BLaER1 treated with 17β-estradiol and CSF1 and Interleukin-3, amounts not matched to agents 10 nM and 100 nM (cell line): ENCODE data around the gene PPP2R2C.

ENCODE experiments used
- H3K27ac ChIP-seq, 11 experiments: shearing (Covaris generic); formaldehyde crosslinking; 2 replicates each; pipeline ENCODE4 v1.8.1; 2022
- H3K27me3 ChIP-seq, 11 experiments: shearing (Covaris generic); formaldehyde crosslinking; 2 replicates each; pipeline ENCODE4 v1.8.1; 2022
- H3K36me3 ChIP-seq, 11 experiments: shearing (Covaris generic); formaldehyde crosslinking; 2 replicates each; pipeline ENCODE4 v1.8.1; 2022
- H3K4me1 ChIP-seq, 10 experiments: shearing (Covaris generic); formaldehyde crosslinking; 2 replicates each; pipeline ENCODE4 v1.8.1; 2022
- H3K4me2 ChIP-seq, 11 experiments: shearing (Covaris generic); formaldehyde crosslinking; 2 replicates each; pipeline ENCODE4 v1.8.1; 2022
- H3K4me3 ChIP-seq, 10 experiments: shearing (Covaris generic); formaldehyde crosslinking; 2 replicates each; pipeline ENCODE4 v1.8.1; 2022
- H3K9ac ChIP-seq, 11 experiments: shearing (Covaris generic); formaldehyde crosslinking; 2 replicates each; pipeline ENCODE4 v1.8.1; 2022
- H3K9me3 ChIP-seq, 11 experiments: shearing (Covaris generic); formaldehyde crosslinking; replicated peaks in 1 of 11; 2 replicates each; pipeline ENCODE4 v1.8.1; 2022
- H4K20me1 ChIP-seq, 11 experiments: shearing (Covaris generic); formaldehyde crosslinking; 2 replicates each; pipeline ENCODE4 v1.8.1; 2022
- Cebpa-rat ChIP-seq, 11 experiments: shearing (Covaris generic); IDR thresholded peaks; 2 replicates each; pipeline ENCODE4 v1.8.1; 2022

Gene PPP2R2C

GRCh38 chr4:6443035-6444023 is 29.1 kb downstream of the PPP2R2C start:
- H3K9ac ChIP-seq: no peak overlapping the region
- TF ChIP-seq Cebpa-rat (IDR thresholded peaks at IDR 0.05): no peak
- H3K27ac ChIP-seq: peak overlapping the region in 1 of 11 experiments; percentile 25; a peak in 1 of 22 replicates
- no peaks in the 10 kb centered on the region; a peak in 1 of 22 replicates for H3K9me3 ChIP-seq
- H3K36me3 ChIP-seq: no peaks in the 10 kb centered on the region
- peak overlapping the region in 7 of 11 experiments; percentile 27 to 73 (median 38); a peak in 14 of 22 replicates for H3K4me2 ChIP-seq
- H4K20me1 ChIP-seq: peaks cover 0 to 5% (median 0%) of the 10 kb centered on the region in 11 experiments; a peak in 3 of 22 replicates
- peaks cover 43 to 75% (median 57%) of the 10 kb centered on the region in 10 experiments for H3K4me1 ChIP-seq
- H3K4me3 ChIP-seq: no peak overlapping the region
- peaks cover 0 to 9% (median 7%) of the 10 kb centered on the region in 11 experiments; a peak in 12 of 22 replicates for H3K27me3 ChIP-seq

GRCh38 chr4:6442555-6442954 is 29.9 kb downstream of the PPP2R2C start:
- H3K9ac ChIP-seq: no peak overlapping the region
- no peaks in the 10 kb centered on the region; a peak in 1 of 22 replicates for H3K9me3 ChIP-seq
- peaks cover 36 to 67% (median 49%) of the 10 kb centered on the region in 10 experiments for H3K4me1 ChIP-seq
- H3K4me3 ChIP-seq: no peak overlapping the region
- H4K20me1 ChIP-seq: no peaks in the 10 kb centered on the region; a peak in 1 of 22 replicates
- H3K4me2 ChIP-seq: peak overlapping the region in 6 of 11 experiments; percentile 27 to 76 (median 68); a peak in 11 of 22 replicates
- peak overlapping the region in 1 of 11 experiments; percentile 25; a peak in 1 of 22 replicates for H3K27ac ChIP-seq
- peaks cover 0 to 1% (median 0%) of the 10 kb centered on the region in 11 experiments; a peak in 5 of 22 replicates for H3K27me3 ChIP-seq
- TF ChIP-seq Cebpa-rat (IDR thresholded peaks at IDR 0.05): peak in 4 of 11 experiments; percentile 9 to 72 (median 50); a peak in 3 of 22 replicates
- H3K36me3 ChIP-seq: no peaks in the 10 kb centered on the region

- Histone ChIP-seq H3K27me3 (no peaks in the 10 kb centered on the region), H3K9ac (no peak overlapping the region), H3K27ac (no peak overlapping the region), H4K20me1 (no peaks in the 10 kb centered on the region; a peak in 1 of 22 replicates), H3K4me3 (no peak overlapping the region), H3K4me2 (peak overlapping the region in 10 of 11 experiments; percentile 33 to 76 (median 68); a peak in 16 of 22 replicates), H3K36me3 (no peaks in the 10 kb centered on the region), H3K4me1 (peaks cover 28 to 59% (median 41%) of the 10 kb centered on the region in 10 experiments), H3K9me3 (no peaks in the 10 kb centered on the region; a peak in 1 of 22 replicates)
- TF ChIP-seq Cebpa-rat (IDR thresholded peaks at IDR 0.05): no peak
These were observed 30.7 kb downstream of the PPP2R2C start for GRCh38 chr4:6441758-6442157.

GRCh38 chr4:6441202-6441582 is 31.2 kb downstream of the PPP2R2C start:
- Histone ChIP-seq H3K4me3 (no peak overlapping the region; a peak in 1 of 20 replicates), H3K9ac (no peak overlapping the region), H3K36me3 (no peaks in the 10 kb centered on the region), H3K27me3 (no peaks in the 10 kb centered on the region), H3K4me2 (peak overlapping the region in 9 of 11 experiments; percentile 43 to 76 (median 68); a peak in 17 of 22 replicates), H3K27ac (no peak overlapping the region), H3K4me1 (peaks cover 22 to 54% (median 36%) of the 10 kb centered on the region in 10 experiments), H4K20me1 (no peaks in the 10 kb centered on the region; a peak in 1 of 22 replicates), H3K9me3 (peaks cover under 1 to 5% (median 1%) of the 10 kb centered on the region in 11 experiments; a peak in 10 of 22 replicates)
- TF ChIP-seq Cebpa-rat (IDR thresholded peaks at IDR 0.05): no peak

- Histone ChIP-seq H3K4me1 (peaks cover 17 to 48% (median 30%) of the 10 kb centered on the region in 10 experiments), H3K9ac (no peak overlapping the region), H3K27me3 (no peaks in the 10 kb centered on the region), H3K4me2 (peak overlapping the region in 9 of 11 experiments; percentile 43 to 76 (median 68); a peak in 17 of 22 replicates), H4K20me1 (no peaks in the 10 kb centered on the region; a peak in 1 of 22 replicates), H3K4me3 (no peak overlapping the region), H3K27ac (no peak overlapping the region), H3K36me3 (no peaks in the 10 kb centered on the region), H3K9me3 (peaks cover 5 to 11% (median 7%) of the 10 kb centered on the region in 11 experiments; a peak in 21 of 22 replicates)
- no peak for TF ChIP-seq Cebpa-rat (IDR thresholded peaks at IDR 0.05)
These were observed 31.8 kb downstream of the PPP2R2C start for GRCh38 chr4:6440506-6441201.

- no peak for TF ChIP-seq Cebpa-rat (IDR thresholded peaks at IDR 0.05)
- Histone ChIP-seq H3K36me3 (no peaks in the 10 kb centered on the region), H3K27ac (no peak overlapping the region), H3K27me3 (no peaks in the 10 kb centered on the region), H3K9ac (no peak overlapping the region), H3K4me1 (peaks cover 16 to 37% (median 26%) of the 10 kb centered on the region in 10 experiments), H3K9me3 (peaks cover 20 to 23% (median 21%) of the 10 kb centered on the region in 11 experiments), H3K4me3 (no peak overlapping the region), H4K20me1 (no peaks in the 10 kb centered on the region; a peak in 1 of 22 replicates), H3K4me2 (no peak overlapping the region)
These were observed 33.2 kb downstream of the PPP2R2C start for GRCh38 chr4:6439120-6439762.

GRCh38 chr4:6437826-6438238 is 34.6 kb downstream of the PPP2R2C start:
- TF ChIP-seq Cebpa-rat (IDR thresholded peaks at IDR 0.05): no peak
- H4K20me1 ChIP-seq: no peaks in the 10 kb centered on the region; a peak in 1 of 22 replicates
- H3K4me3 ChIP-seq: no peak overlapping the region

GRCh38 chr4:6435010-6435409 is 37.4 kb downstream of the PPP2R2C start:
- Histone ChIP-seq H3K4me1 (no peaks in the 10 kb centered on the region), H3K4me2 (no peak overlapping the region), H3K4me3 (no peak overlapping the region), H3K36me3 (no peaks in the 10 kb centered on the region), H4K20me1 (no peaks in the 10 kb centered on the region), H3K9me3 (peaks cover 22 to 29% (median 23%) of the 10 kb centered on the region in 11 experiments), H3K9ac (no peak overlapping the region), H3K27ac (no peak overlapping the region), H3K27me3 (no peaks in the 10 kb centered on the region)
- TF ChIP-seq Cebpa-rat (IDR thresholded peaks at IDR 0.05): no peak

More at GRCh38 chr4:6437826-6438238, 34.6 kb downstream of the PPP2R2C start:
- Histone ChIP-seq H3K4me2 (no peak overlapping the region), H3K9me3 (peaks cover 20 to 29% (median 23%) of the 10 kb centered on the region in 11 experiments), H3K27ac (no peak overlapping the region), H3K36me3 (no peaks in the 10 kb centered on the region), H3K9ac (no peak overlapping the region), H3K27me3 (no peaks in the 10 kb centered on the region), H3K4me1 (peaks cover 7 to 24% (median 18%) of the 10 kb centered on the region in 10 experiments)
